Measurements from ENCODE around the gene FRMPD2.
A peak's percentile ranks its signal among the peaks of the same experiment; 100 is the strongest.
"Not testable (repeated sequence)": the region's sequence is repeated elsewhere in the genome, so short reads cannot be mapped to it uniquely, and the experiment has no call there.

FRMPD2 gene

DNA sequence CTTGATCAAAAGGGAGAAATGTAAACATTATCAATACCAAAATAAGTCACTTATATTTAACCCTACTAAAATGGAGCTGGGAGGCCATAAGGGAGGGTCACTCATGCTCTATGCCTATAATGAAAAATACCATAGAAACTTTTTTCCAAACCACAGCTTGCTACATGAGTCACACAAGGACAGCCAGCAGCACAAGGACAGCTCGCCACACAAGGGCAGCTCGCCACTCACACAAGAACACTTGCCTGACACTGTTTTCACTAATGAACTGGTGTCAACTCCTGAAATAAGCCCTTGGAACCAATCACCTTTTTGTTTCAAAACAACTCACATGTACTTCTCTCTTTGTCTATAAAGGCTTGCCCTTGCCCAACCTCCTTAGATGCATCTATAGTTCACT, 43.3 kb downstream of the FRMPD2 start:
- DNase-seq = no peak

DNA sequence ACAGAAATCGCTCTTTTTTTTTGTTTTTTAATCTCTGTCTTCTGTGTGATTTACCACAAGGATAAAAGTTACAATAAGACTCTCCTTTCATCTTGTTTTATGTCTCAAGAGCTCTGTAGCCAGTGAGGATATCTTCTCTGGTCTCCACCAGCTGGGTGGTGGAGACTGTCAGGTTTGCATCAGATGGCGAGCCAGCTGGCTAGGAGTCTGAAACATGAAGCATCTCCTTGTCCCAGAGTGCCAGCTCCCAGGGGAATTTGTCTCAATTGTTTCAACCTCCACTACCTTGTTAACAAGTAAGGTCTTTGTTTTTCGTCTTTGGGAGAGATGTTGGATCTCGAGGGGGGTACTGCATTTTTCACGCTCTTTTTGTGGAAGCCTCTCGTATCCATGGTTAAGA, 47.3 kb downstream of the FRMPD2 start:
- DNase-seq = no peak

- no peak for DNase-seq
Measured at GRCh38 chr10:48224979-48225560, 49.4 kb downstream of the FRMPD2 start.

DNA sequence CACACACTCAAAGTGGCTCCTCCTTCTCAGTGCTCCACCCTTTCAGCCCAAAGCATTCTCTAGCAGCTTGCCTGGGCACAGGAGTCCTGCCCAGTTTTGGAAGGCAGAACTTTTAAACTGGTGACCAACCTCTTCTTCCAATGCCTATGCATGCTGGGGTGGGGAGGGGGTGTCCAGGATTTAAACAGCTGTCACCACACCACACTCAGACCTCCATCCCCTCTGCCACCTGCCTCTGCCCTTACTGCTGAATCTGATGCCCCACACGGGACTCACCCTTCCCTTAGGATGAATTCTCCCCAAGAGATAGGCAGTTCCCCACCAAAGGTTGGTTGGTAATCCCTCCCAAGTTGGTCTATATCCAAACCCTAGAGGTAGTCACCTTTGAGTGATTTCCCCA, 50.2 kb downstream of the FRMPD2 start:
- no peak for DNase-seq

DNA sequence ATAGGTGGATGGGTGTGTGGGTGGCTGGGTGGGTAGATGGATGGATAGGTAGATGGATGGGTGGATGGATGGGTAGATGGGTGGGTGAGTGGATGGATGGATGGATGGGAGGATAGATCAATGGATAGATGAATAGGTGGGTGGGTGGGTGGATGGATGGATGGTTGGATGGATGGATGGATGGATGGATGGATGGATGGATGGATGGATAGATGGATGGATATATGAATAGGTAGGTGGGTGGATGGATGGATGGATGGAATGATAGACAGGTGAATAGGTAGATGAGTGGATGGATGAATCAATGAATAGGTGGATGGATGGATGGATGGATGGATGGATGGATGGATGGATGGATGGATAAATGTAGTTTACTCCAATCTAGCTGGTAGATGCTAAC, 52.7 kb downstream of the FRMPD2 start:
- DNase-seq = no peak

DNA sequence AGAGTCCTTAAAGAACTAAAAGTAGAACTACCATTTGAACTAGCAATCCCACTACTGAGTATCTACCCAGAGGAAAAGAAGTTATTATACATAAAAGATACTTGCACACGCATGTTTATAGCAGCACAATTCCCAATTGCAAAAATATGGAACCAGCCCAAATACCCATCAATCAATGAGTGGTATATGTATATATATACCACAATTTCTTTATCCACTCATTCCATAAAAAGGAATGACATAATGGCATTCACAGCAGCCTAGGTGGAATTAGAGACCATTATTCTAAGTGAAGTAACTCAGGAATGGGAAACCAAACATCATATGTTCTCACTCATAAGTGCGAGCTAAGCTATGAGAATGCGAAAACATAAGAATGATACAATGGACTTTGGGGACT, 53.5 kb downstream of the FRMPD2 start:
- not testable (repeated sequence) for DNase-seq

GRCh38 chr10:48219194-48219593, 55.3 kb downstream of the FRMPD2 start:
- DNase-seq = no peak

DNA sequence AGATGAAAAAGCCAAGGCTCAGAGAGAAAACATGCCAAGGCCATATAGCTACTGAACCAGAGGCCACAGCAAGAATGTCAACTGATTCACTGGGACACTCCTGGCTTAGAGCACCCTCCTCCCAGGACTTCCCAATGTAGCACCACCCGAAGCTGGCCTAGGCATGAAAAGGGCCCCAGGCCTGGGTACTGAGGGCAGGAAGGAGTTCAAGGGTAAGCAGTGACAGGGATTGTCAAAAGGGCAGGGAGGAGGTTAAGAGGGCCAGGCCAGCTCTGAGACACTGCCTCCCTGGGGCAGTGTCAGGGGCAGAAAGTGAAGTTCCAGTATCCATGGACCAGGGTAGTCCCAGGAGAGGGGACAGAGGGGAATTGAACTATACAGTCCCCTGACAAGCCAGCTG, 57.8 kb downstream of the FRMPD2 start:
- no peak for DNase-seq

GRCh38 chr10:48216204-48216505, 58.3 kb downstream of the FRMPD2 start:
- no peak for DNase-seq

DNA sequence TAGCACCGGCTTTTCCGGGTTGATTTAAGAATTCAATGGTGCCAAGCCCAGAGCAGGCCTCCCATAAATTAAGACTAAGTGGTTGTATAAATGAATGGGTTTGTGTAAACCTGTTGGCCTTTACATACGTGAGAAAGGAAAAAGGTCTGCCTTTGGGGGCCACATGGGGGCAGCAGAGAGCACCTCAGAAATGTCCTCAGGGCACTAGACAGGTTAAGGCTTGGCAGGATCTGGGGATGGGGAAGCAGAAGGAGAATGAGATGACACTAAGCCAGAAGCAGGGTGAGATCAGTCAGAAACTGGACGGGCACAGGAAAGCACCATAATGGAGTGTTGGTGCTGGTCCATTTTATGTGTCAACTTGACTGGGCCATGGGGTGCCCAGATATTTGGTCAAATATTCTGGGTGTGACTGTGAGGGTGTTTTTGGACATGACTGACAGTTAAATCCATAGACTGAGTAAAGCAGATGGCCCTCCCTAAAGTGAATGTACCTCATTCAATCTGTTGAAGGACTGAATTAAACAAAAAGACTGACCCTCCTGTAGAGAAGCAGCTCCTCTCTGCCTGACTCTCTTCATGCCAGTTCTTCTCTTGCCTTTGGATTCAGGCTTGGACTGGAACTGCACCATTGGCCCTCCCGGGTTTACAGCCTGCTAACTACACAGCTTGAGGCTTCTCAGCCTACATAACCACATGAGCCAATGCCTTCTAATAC, 58.9 kb downstream of the FRMPD2 start:
- peak; percentile 14 to 64 for DNase-seq

DNA sequence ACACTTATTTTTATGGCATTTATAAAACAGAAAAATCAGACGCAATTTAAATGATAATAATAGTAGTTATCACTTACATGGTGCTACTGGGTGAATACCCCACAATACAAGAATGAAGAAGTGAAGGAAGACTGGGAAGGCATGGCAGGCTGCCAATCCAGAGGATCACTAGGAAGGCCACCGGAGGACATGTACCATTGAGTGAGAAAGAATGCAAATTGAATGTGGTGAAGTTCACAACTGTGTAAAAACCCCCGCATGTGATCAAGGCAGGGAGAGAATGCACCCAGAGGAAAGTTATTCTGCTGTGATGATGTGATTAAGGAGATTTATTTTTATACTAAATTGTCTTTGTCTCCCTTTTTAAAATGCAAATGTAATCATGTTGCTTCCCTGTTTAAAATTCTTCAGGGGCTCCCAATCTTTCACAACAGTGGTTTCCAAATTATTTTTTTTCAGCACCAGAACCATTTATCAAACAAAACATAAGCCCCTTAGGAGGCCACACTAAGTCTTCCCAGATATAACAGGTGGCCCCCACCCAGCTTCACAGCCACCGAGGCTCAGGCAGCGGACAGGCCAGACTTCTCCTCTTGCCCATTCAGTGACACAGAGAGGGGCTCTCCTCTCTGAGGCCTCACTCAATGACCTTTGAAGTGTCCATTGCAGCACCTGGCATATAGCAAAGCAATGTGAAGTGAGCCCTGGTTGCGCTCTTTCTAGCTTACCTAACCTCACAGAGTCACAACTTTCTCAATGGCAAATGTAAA, 59.6 kb downstream of the FRMPD2 start:
- DNase-seq = no peak

DNA sequence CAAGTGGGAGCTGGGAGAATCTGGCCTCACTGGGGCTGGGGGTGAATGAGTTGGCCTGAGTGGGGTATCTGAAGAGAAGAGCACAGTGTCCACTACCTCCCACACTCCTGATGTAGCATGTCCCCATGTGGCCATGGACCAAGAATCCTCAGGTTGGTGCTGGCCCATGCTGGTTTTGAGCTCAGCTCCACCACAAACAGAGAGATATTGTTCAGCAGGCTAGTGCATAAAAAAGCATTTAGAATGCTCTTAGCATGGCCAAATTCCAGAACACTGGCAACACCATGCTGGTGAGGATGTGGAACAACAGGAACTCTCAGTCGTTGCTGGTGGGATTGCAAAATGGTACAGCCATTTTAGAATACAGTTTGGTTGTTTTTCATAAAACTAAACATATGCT, 61.4 kb downstream of the FRMPD2 start:
- DNase-seq = no peak

GRCh38 chr10:48211777-48212176, 62.7 kb downstream of the FRMPD2 start:
- no peak for DNase-seq

DNA sequence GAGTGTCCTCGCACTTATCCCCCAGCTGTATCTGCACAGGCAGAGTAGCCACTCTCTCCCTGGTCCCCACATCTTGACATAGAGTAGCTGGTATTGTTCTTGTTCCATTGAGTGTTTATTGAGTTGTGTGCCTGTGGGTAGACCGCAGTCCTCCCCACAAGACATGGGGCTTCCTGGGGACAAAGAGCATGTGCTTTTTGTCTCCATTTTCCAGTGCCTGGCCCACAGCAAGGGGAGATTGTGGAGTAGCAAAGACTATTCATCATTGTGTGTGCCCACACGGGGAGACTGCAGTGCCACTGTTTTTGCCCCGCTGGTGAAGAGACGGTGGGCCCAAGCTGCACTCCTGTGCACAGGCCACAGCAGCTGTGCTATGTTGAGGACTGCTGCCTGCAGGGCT, 63.5 kb downstream of the FRMPD2 start:
- DNase-seq = no peak

DNA sequence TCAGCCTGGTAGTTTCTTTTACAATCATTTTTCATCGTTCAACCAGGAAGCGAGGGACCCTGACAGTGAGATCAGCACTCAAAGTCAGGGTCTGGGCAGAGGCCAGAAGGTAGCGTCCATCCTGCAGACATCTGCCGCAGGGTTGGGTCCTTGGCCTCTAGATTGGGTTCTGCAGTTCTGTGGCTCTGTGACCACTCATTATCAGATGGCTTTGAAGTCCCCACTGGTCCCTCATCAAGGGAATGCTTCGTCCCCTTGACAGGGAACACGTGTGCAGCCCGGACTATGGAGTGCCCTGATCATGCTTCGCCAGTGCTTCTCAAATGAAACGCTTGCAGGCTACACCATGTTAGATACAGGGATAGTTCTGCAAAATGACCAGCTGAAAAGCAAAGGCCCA, 64.1 kb downstream of the FRMPD2 start:
- DNase-seq = no peak

DNA sequence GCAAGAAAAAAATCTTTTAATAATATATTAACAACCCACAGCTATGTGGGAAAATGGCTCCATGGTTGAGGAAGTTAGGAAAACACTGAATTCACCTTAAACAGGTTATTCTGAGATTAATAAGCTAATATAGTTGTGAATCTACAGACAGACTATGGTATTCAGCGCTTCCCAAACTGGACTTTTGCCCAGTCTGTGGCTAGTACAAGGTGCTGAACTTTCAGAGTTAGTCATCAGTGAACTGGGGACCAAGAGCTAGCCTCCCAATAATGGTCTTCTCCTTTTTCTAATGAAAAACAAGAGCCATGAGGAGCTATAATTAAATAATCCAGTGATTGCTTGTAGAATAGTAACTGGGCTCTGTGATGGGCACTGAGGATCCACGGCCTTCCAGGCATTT, 65.3 kb downstream of the FRMPD2 start:
- no peak for DNase-seq

DNA sequence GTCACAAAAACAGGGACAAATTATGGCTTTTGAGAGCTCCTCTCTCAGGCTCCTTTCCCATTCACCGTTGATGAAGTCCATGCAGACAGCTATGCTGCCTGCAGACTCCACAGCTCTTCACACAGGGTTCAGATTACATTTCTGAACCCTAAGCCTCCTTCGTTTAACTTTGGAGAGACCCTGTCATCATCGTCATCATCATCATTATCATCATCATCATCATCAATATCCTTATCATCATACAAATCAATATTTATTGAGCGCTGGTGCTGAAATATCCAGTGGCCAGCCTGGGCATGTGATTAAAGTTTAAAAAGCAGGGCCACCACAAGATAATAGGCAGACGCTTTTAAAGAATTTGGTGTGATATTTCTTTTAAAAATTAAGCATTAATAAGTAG, 66.6 kb downstream of the FRMPD2 start:
- DNase-seq = no peak

DNA sequence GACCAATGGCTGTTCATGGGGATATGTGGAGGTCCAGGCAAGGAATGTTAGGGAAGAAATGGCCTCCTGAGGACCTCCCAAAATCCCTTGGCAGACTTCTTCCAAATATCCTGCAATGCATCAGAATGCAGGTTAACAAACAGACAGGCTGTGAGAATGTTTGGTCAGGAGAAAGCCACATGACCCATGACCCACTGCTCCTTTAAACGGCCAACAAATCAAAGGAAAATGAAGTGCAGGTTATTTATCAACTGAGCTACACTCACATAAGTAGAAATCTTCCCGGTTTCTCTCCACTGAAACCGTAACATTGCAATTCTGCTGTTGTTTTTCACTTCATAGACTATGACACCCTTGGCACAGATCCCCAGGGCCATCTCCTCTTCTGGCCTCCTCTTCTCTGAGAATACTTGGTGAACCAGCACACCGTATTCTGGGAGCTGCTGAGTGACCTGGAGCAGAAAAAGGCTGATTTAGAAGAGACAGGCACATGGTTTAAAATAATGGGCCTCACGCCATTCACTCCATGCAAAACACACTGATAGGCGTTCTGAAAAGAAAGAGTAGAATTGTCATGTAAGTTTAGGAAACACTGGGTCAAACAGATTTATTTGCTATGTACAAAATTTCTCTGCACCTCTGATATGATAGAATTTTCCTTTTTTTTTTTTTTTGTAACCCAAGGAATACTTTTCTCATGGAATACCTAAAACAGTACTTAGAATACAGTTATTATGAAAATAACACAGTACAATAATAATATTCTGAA, 67.8 kb downstream of the FRMPD2 start:
- DNase-seq = no peak

DNA sequence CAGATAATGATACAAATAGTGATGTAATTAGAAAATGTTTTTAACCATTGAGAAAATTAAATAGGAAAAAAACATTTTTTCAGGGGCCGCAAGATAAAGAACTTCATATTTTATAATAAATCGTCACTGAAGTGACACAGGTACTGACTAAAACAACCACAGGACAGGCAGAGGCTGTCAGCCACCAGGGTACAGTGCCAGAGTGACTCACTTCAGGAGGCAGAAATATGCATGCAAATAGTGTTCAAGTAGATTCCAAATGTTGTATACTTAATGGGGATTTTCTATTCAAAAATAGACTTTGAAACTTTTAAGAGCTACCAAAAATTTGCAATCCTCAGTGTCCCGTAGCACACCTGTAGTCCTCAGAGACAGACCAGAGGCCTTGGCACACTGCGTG, 68.6 kb downstream of the FRMPD2 start:
- DNase-seq = no peak

DNA sequence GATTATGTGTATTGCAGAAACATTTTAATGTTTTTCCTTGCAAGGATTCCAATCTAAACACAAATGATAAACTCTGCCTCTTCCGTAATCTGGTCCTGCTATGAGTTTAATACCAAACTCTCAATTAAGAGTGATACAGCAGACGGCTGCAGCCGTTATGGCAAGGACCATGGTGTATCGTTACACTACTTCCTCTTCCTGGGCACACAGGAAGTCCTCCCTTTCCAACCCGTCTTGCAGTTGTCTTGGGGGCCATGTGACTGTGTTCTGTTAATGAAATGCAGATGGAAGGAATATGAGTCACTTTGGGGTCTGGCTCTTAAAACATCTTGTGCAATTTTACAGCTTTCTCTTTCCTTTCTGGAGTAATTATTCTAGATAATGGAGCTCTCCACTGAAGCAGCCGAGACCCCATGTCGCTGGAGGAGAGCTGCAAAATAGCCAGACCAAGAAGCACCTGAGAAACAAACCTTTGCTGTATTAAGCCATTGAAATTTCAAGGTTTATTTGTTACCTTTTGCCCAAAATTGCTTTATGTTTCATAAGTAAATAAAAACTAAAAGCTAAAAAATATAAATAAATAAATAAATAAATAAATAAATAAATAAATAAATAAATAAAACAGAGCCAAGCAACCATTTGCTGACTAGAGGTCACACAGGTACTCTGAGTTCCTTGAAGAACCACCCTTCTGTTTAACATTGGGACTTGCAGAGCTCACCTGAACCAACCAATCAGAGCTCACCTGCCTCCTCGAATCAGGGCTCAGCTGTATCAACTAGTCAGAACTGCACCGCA, 74.7 kb downstream of the FRMPD2 start:
- no peak for DNase-seq

- no peak for DNase-seq
Measured at GRCh38 chr10:48197236-48197899, 77.1 kb downstream of the FRMPD2 start.

GRCh38 chr10:48195803-48196202, 78.7 kb downstream of the FRMPD2 start:
- DNase-seq = no peak

Data from NCI-H526 (cell line).